Brain pericyte (primary cell): ENCODE data around the gene TACR2.

Source experiments
- DNase-seq: peaks from one replicate; pipeline ENCODE4 v3.0.0-alpha.2; 2012; ENCODE audit warnings: low read depth, low spot score

The TACR2 gene

GRCh38 chr10:69419096-69419743, 2.5 kb upstream of the TACR2 start:
- DNase-seq, result no peak

- DNase-seq, result no peak
These were observed 1.5 kb upstream of the TACR2 start for GRCh38 chr10:69418052-69418752.

DNA sequence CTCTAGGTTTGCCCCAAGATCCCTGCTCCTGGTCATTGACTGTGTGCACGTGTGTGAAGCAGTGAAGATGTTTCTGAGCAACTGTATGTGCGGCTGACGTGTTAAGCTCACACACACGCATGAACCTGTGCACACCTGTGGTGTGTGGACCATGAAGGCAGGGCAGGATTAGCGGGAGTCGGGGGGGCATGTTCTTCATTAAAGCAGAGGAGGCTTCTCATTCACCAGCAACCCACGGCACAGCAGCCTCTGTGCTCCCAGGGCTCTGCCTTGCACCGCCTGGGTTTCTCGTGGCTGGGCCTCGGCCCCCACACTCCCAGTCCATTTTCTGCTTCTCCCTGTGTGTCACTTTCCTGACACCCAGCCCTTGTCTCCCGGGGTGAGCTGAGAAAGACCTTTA, 824 bp upstream of the TACR2 start:
- DNase-seq, result no peak

DNA sequence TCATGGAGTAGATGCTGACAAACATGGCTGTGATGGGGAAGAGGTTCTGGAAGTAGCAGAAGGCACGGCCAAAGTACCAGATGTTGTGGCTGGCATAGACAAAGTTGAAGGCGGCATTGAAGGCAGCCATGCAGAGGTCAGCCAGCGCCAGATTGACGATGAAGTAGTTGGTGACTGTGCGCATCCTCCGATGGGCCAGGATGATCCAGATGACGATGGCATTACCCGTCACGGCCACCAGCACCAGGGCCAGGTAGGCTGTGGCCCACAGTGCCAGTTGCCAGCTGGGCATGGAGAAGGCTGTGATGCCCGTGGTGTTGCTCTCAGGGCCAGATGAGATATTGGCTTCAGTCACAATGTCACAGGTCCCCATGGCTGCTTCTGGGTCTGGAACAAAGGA, 767 bp downstream of the TACR2 start:
- no peak for DNase-seq

DNA sequence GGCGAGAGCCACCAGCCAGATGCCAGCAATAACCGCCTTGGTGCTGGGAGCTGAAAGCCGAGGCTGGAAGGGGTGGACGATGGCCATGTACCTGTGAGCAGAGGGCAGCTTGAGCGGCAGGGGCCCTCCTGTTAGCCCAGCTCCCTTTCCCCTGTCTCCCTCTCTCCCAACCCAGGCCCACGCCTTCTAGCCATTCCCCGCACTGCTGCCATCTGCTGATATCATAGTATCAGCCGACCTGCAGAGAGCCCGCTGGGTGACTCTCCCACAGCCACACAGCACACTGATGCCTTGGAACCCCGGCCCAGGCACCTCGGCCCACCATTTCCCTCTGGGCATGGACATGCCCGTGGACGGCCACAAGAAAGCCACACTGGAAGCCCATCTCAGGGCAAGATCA, 1.7 kb downstream of the TACR2 start:
- DNase-seq, result no peak

- no peak for DNase-seq
These were observed 2.4 kb downstream of the TACR2 start for GRCh38 chr10:69414036-69415018.

GRCh38 chr10:69413221-69413865, 3.4 kb downstream of the TACR2 start:
- no peak for DNase-seq

DNA sequence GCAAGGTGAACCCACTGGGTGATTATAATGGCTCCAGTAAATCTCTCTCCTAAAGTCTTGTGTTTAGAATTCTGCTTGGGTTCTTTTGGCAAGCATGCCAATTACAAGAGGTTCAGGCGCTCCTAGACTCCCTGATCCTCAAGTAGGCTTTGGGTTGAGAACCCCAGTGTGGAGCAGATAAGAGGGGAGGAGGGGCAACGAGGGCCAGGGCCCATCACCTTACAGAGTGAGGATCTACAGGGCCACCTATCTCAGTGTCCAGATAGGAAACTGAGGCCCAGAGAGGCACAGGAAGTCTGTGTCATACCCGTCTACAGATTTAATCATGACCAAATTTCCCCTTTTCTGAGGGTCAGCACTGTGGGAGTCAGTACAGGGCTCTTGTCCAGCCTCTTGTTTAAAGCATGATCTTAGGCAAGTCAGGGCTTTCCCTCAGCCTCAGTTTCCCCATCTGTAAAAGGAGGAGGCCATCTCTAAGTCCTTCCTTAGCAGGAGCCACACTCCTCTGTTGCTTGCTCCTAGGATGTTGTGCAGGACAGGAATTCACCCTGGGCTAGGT, 4.4 kb downstream of the TACR2 start:
- no peak for DNase-seq

DNA sequence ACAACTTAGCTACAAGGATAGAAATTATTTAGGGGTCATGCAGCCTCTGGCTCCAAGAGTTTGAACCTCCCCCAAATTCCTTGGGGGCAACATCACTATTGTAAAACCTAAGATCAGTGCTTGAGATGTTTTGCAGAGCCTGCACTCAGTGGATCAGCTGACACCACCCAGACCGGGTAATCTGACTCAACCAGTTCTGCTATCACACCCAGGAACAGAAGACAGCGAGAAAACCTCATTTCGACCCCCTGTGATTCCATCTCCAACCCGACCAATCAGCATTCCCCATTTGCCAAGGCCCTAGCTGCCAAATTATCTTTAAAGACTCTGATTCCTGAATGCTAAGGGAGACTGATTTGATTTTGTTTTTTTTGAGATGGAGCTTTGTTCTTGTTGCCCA, 5.2 kb downstream of the TACR2 start:
- no peak for DNase-seq

GRCh38 chr10:69410487-69410886, 6.2 kb downstream of the TACR2 start:
- DNase-seq, result no peak

DNA sequence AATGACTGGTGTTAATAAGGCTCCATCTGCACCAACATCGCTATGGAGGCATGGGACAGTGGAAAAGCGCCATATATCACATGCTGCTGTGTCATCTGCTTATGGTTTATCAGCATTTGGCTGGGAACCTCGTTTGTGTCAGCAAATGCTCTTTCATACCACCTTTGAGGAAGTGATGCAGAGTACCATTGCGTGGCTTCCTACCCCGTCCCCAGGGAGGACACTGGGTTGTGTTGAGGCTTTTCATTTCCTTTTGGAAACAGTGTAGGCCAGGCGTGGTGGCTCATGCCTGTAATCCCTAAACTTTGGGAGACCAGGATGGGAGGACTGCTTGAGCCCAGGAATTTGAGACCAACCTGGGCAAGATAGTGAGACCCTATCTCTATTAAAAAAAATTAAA, 6.8 kb downstream of the TACR2 start:
- DNase-seq, result no peak

GRCh38 chr10:69409176-69409495, 7.6 kb downstream of the TACR2 start:
- DNase-seq, result no peak

DNA sequence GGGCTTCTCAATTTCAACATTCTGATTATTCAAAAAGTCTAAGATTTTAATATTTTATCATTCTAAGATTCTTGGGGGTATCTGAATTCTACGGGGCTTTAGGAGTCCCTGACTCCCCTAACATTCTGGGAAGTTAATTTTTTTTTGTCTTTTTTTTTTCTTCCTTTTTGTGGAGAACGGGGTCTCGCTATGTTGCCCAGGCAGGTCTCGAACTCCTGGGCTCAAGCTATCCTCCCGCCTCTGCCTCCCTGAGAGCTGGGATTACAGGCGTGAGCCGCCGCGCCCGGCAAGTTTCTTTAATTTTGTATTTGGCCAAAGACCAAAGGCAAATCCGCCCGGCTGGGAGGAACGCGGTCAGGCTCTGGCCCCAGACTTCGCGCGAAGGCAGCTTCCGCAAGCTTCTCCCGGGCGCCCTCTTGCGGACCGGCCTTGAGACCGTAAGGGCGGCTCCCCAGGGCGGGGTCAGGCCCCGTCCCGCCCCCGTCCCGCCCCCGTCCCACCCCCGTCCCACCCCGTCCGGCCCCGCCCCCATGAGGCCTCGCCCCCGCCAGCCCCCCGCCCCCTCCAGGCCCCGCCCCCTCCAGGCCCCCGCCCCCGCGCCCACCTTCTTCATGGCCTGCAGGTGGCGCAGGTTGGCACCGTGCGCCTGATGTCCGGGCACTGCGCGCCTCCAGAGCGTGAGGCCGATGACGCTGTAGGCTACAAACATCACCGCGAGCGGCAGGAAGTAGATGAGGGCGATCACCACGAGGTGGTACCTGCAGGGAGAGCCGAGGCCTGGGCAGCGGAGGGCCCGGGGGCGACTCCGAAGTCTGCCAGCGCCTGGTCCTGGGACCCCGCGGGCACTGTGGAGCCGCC, 8.2 kb downstream of the TACR2 start:
- DNase-seq, result peak; percentile 69

DNA sequence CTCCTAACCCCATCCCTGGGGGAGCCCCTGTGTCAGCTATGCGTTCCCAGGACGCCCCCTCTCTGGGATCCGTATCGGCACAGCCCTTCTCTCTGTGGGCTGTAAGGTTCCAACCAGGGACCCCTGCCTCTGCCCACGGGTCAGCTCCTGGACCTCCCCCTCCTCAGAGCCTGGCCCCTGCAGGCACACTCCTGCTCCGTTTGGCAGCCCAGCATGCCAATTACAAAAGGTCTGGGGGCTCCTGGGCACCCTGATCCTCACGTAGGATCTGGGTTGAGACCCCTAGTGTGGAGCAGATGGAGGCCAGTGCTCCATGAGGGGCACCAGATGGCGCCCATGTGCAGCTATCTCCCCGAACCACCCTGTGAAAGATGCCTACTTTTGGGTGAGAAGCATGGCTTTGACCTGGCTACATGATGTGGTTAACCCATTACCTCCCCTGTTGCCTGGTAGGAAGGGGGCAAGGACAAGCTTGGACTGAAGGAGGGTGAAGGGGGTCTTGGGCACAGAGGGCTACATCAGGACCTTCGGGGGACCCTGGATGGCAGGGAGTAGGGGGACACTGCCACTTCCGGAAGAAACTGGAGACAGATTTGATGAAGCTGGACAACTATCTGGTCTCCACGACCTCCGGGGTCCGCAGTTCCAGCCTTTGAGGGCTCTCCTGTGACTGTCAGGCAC, 9.0 kb downstream of the TACR2 start:
- no peak for DNase-seq

DNA sequence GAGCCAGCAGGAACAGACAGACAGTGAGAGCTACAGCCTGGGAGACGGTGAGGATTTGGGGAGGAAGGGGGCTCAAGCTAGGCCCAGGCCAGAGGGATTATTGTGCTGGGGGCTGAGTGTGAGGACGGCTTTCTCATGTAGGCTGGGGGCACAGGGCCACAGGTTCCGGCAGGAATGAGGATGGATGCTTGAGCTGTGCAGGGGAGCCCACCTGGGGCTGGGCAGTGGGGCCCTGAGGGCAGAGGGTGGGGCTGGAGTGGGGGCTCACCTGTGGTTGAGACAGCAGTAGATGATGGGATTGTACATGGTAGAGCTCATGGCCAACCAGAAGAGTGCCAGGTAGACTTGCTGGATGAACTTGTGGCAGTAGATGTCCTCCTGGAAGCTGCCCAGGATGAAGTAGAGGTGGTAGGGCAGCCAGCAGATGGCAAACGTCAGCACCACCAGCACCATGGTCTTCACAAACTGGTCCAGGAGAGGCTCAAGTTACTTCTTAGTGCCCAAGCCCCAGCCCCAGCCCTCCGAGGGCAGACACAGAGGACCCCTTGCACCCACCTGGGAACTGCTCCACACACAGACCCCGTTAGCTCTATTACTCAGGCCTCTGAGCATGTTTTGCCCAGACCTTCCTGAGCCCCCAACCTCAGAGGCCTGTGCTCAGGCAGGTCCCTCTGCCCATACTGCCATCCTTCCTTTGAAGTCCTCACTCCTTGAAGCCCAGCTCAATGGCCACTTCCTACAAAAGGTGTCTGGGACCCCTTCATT, 9.7 kb downstream of the TACR2 start:
- DNase-seq, result no peak

DNA sequence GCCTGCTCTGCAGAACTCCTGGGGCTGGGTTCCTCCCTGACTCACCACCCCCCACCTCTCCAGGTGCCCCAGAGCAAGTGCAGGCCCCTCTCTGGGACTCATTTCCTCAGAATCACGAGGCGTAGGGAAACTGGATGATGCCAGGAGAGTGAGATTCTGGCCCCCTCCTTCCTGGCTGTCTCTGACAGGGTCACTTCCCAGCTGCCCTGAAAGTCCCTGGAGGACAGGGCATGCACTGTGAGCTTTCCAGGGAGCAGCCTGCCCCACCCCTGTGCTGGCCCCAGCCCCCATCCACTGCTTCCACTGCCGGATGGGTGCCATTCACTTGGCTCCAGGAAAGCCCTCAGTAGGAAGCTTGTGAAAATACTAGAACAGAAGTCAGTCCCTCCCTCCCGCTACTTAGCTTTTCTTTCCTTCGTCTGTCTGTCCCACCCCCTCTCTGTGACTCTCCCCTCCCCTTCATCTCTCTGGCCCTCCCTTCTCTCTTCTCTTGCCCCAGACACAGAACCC, 10.4 kb downstream of the TACR2 start:
- no peak for DNase-seq

DNA sequence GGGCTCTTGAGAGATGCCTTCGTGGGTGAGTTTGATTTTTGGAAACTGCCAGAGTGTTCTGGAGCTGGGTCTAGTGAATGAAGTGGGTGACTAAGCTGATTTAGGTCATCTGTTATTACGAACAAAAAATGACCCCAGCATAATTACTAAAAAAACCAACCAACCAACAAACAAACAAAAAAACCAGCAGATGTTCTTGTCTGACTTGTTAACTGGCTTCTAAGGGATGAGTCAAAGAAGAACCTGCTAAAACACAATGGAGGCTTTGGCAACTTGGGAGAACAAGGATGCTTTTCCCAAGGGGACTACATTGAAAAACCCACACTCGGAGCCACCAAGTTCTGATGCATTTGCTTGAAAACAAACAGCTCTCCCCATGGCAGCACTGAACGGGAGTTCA, 11.5 kb downstream of the TACR2 start:
- DNase-seq, result no peak

DNA sequence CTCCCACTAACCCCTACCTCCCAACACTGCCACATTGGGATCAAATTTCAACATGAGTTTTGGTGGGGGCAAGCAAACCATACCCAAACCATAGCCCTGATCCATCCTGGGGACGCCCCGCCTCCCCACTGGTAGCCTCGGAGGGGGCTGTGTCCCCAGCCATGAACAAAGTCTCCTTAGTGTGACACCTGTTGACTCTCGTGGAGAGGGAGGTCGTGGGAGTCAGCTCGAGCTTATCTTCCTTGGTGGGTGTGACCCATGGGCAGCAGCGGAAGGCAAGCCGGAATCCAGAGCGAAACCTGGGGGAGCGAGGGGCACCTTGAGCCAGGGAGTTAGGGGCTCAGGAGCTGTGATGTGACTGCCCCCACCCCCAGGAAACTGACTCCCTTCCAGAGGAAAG, 11.9 kb downstream of the TACR2 start:
- no peak for DNase-seq

- DNase-seq, result no peak
These were observed 13.2 kb downstream of the TACR2 start for GRCh38 chr10:69403519-69403918.
